Progenitor cell of endocrine pancreas (in vitro differentiated cells): Measurements from ENCODE around the gene PGR. TPM values are rescaled to one million over a fixed set of nuclear protein-coding genes. Genes with fewer than 3 reads are reported as not detected.

Experiments
- DNase-seq: peaks from one replicate; pipeline ENCODE4 v3.0.0; 2021; ENCODE audit warnings: low spot score; ENCODE audit not compliant: unreplicated experiment
- H3K27ac Mint-ChIP-seq: 2 replicates; pipeline ENCODE4 v1.8.0; 2021; ENCODE audit warnings: mild to moderate bottlenecking, moderate library complexity, mixed read lengths
- H3K27me3 Mint-ChIP-seq: 2 replicates; pipeline ENCODE4 v1.8.0; 2021; ENCODE audit warnings: mixed read lengths
- H3K36me3 Mint-ChIP-seq: 2 replicates; pipeline ENCODE4 v1.8.0; 2022; ENCODE audit warnings: mixed read lengths; ENCODE audit not compliant: insufficient read depth
- H3K4me1 Mint-ChIP-seq: 2 replicates; pipeline ENCODE4 v1.8.0; 2021; ENCODE audit warnings: low read depth, mixed read lengths
- H3K4me3 Mint-ChIP-seq: 2 replicates; pipeline ENCODE4 v1.8.0; 2021; ENCODE audit warnings: low read depth, mild to moderate bottlenecking, moderate library complexity, mixed read lengths
- H3K9me3 Mint-ChIP-seq: 2 replicates; pipeline ENCODE4 v1.8.0; 2021; ENCODE audit warnings: low read depth, mixed read lengths
- total RNA-seq: library from RNA; stranded (reverse); gene quantifications from 2 replicates; pipeline ENCODE4 v1.2.1, GENCODE V29; 2021
- TF ChIP-seq, protein P1 (sequence below): fragments of 200-600 bp; sonication (generic); IDR thresholded peaks from one replicate; pipeline ENCODE4 v1.5.0; 2021; ENCODE audit warnings: antibody characterized with exemption, mild to moderate bottlenecking; ENCODE audit not compliant: unreplicated experiment

PGR gene
- total RNA-seq, 1 donor from 2014 or later: not detected

DNA sequence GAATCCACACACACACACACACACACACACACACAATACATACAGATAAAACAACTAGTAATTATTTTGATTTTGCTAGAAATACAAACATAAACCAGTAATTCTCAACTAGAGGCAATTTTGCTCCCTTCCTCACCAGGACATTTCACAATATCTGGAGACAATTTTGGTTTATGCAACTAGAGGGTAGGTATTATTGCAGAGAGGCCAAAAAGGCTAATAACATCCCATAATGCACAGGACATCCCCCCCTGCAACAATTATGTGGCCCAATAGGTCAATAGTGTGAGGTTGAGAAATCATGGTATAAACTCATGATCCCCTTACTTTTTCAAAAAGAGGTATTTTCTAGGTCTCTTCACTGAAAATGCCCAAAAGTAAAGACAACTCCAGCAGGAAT lies 29.0 kb downstream of the PGR start:
- Mint-ChIP-seq H3K36me3 (no peaks in the 10 kb centered on the region), H3K4me3 (no peak overlapping the region), H3K4me1 (no peaks in the 10 kb centered on the region), H3K9me3 (peaks cover 3% of the 10 kb centered on the region), H3K27me3 (no peaks in the 10 kb centered on the region), H3K27ac (no peak overlapping the region)
- DNase-seq: no peak
- TF ChIP-seq, protein P1, sequence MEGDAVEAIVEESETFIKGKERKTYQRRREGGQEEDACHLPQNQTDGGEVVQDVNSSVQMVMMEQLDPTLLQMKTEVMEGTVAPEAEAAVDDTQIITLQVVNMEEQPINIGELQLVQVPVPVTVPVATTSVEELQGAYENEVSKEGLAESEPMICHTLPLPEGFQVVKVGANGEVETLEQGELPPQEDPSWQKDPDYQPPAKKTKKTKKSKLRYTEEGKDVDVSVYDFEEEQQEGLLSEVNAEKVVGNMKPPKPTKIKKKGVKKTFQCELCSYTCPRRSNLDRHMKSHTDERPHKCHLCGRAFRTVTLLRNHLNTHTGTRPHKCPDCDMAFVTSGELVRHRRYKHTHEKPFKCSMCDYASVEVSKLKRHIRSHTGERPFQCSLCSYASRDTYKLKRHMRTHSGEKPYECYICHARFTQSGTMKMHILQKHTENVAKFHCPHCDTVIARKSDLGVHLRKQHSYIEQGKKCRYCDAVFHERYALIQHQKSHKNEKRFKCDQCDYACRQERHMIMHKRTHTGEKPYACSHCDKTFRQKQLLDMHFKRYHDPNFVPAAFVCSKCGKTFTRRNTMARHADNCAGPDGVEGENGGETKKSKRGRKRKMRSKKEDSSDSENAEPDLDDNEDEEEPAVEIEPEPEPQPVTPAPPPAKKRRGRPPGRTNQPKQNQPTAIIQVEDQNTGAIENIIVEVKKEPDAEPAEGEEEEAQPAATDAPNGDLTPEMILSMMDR: no peak

DNA sequence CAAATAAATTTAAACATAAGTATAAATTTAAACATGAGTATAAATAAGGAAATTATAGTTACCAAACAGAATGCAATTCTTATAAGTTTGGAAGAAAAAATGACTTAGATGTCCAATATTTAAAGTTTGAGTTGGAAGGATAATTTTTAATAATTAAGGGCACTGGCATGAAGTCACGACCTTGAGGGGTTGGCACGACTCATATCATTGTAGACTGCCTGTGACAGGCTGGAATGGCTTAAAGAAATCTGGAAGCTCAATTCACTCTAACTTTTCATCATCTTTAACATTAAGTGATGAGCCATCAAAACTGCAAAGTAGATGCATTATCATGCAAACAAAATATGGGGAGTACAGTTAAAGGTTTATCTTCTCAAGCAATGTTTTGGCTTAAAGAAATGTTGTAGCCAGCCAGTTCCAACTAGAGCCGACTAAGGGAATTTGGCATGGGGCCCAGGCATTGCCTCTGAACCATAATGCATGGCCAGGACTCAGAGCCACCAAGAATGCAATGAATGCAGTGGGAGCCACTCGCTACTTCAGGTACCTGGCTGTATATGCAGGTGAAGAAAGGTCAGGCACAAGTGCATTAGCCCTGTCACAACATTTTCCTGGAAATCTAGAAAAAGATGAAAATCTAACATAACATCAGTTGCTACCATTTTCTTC lies 33.4 kb downstream of the PGR start:
- Mint-ChIP-seq H3K36me3 (no peaks in the 10 kb centered on the region), H3K9me3 (no peaks in the 10 kb centered on the region), H3K4me3 (no peak overlapping the region), H3K27ac (no peak overlapping the region), H3K27me3 (no peaks in the 10 kb centered on the region), H3K4me1 (no peaks in the 10 kb centered on the region)
- TF ChIP-seq, protein P1: no peak
- DNase-seq: no peak

DNA sequence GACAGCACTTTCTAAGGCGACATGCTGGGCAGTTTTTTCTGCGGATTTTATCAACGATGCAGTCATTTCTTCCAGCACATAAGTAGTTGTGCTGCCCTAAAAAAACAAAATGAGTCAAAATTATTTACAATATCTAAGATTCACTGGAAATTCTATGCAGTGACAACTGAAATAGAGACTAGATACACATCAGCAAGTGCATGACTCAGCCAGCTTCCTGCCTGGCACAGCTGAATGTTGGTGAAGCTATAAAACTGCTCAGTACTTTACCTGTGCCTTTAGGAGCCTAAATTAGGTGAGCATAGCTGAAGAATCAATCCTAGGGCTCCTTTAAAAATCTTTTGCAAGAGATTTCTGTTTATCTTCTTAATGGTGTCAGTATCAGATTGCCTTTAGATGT lies 37.8 kb downstream of the PGR start:
- no peaks in the 10 kb centered on the region for H3K27me3 Mint-ChIP-seq
- TF ChIP-seq, protein P1: no peak
- no peak overlapping the region for H3K27ac Mint-ChIP-seq
- H3K36me3 Mint-ChIP-seq: no peaks in the 10 kb centered on the region
- H3K4me3 Mint-ChIP-seq: no peak overlapping the region
- no peak for DNase-seq
- no peaks in the 10 kb centered on the region for H3K4me1 Mint-ChIP-seq
- H3K9me3 Mint-ChIP-seq: peaks cover 3% of the 10 kb centered on the region

DNA sequence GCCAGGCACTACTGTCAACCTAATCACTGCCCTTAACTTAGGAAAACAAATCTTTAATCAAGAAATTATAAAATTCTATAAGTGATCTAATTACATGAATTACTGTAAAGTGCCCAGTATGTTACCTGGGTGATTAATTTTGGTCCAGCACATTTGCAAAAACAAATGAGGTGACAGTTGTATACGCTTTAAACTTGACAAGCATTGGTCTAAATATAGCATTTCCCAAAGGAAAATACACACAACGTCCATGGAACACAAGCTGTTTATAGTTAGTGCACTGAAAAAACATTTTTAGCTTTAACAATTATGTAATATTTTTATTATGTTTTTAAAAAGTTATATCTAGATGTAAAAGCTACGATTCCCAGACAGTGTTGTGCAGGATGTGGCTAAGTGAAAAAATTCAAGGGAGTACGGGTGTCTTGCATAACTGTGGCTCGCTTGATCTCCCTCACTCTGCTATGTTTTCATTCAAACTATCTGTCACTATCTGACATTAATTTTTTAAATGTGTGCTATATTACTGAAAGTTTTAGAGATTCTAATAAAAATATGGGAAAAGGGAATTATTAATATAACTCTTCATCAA lies 38.8 kb downstream of the PGR start:
- Mint-ChIP-seq H3K4me1 (no peaks in the 10 kb centered on the region), H3K36me3 (no peaks in the 10 kb centered on the region), H3K27me3 (no peaks in the 10 kb centered on the region), H3K27ac (no peak overlapping the region), H3K4me3 (no peak overlapping the region), H3K9me3 (peaks cover 3% of the 10 kb centered on the region)
- no peak for DNase-seq
- TF ChIP-seq, protein P1: no peak

DNA sequence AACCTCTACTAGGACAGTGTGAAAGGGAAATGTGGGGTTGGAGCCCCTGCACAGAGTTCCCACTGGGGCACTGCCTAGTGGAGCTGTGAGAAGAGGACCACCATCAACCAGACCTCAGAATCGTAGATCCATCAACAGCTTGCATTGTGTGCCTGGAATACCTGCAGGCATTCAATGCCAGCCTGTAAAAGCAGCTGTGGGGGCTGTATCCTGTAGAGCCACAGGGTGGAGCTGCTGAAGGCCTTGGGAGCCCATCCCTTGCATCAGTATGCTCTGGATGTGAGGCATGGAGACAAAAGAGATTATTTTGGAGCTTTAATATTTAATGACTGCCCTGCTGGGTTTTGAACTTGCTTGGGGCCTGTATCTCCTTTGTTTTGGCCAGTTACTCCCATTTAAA lies 46.3 kb downstream of the PGR start:
- H3K36me3 Mint-ChIP-seq: no peaks in the 10 kb centered on the region
- DNase-seq: no peak
- H3K27me3 Mint-ChIP-seq: no peaks in the 10 kb centered on the region
- H3K27ac Mint-ChIP-seq: no peak overlapping the region
- TF ChIP-seq, protein P1: no peak
- no peaks in the 10 kb centered on the region for H3K4me1 Mint-ChIP-seq
- H3K4me3 Mint-ChIP-seq: no peak overlapping the region
- H3K9me3 Mint-ChIP-seq: peaks cover 10% of the 10 kb centered on the region
